ENCODE measurements around the gene TMEM150C.

- no peak for TF ChIP-seq SIN3A (IDR thresholded peaks at IDR 0.05; ENCODE audit: borderline replicate concordance, insufficient read depth, low read depth, low read length)
- no peak for TF ChIP-seq CTCF (IDR thresholded peaks at IDR 0.05)
Measured at GRCh38 chr4:82528868-82529267, 32.9 kb downstream of the TMEM150C start.
